GM19351 (cell line): ENCODE results near the gene CEP83.
"Not testable (repeated sequence)": the region's sequence is repeated elsewhere in the genome, so short reads cannot be mapped to it uniquely, and the experiment has no call there.

Experiments
- ATAC-seq: cut with Tn5 transposase; IDR thresholded peaks from one replicate; pipeline ENCODE4 v1.9.1; 2021; ENCODE audit warnings: mild to moderate bottlenecking, moderate library complexity; ENCODE audit not compliant: unreplicated experiment

CEP83 gene

GRCh38 chr12:94433744-94434143 lies 25.9 kb downstream of the CEP83 start:
- no peak for ATAC-seq

DNA sequence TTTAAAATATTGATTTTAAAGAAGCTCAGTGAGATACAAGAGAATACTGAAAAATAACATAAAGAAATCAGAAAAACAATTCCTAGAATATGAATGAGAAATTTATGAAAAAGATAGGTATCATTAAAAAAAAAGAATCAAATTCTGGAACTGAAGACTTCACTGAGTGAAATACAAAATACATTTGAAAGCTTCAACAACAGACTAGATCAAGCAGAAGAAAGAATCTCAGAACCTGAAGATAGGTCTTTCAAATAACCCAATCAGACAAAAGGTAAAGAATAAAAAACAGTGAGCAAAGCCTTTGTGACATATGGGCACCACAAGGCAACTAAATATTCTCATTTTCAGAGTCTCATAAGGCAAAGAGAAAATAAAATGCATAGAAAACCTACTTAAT lies 29.4 kb downstream of the CEP83 start:
- no peak for ATAC-seq

GRCh38 chr12:94429633-94430032 lies 30.0 kb downstream of the CEP83 start:
- ATAC-seq = no peak

DNA sequence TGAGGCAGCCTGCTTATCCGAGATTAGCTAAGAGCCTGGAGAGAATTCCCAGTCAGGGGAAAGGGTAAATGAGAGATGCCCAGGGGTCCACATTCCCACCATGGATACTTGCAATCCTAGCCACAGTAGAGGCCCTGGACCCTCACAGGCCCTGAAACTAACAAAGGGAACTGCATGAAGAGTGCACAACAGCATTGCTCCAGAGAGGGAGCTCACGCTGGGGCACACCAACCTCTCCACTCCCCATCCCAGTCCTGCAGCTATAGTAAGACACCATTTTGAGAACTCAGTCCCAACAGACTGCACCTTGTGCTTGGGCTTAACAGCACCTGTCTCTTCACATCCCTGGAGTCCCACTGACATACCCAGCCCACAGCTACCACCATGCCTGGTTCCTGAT lies 30.5 kb downstream of the CEP83 start:
- ATAC-seq = no peak

DNA sequence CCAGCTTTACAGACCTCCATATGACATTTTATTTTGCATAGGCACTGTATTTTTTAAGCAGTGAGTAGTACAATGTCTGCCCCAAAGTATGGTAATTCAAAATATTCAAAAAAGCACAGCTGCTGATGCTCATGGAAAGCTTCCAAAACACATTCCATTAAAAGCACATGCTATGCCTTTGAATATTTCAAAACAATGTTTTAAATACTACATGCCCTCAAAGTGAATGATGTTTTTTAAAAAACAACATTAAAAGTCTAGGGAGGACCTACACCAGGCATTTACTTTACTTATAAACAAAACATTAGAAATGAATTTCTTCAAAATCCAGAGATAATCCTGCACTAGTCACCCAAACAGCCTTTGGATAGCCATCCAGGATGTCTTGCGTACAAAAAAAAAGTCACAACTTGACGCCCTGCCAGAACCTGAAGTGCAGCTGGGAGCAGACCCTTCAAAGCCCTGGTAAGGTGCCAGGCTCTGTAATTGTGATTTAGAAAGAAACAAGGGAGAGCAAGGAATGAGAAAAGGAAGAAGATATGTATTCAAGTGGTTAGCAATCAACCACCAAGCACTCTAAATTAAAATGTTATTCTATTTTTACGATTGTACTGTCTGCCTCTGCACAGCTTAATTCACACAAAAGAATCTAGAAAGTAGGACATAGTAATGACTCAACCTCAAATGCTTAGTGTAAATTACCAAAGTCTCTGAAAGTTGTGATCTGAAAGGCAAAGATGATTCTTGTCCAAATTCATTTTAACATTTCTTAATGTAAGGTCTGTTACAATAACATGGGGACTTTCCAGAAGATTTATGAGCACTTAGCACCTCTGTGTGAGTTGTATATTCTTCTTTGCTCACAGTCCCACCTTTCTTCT lies 31.9 kb downstream of the CEP83 start:
- no peak for ATAC-seq

GRCh38 chr12:94426049-94426448 lies 33.6 kb downstream of the CEP83 start:
- no peak for ATAC-seq

DNA sequence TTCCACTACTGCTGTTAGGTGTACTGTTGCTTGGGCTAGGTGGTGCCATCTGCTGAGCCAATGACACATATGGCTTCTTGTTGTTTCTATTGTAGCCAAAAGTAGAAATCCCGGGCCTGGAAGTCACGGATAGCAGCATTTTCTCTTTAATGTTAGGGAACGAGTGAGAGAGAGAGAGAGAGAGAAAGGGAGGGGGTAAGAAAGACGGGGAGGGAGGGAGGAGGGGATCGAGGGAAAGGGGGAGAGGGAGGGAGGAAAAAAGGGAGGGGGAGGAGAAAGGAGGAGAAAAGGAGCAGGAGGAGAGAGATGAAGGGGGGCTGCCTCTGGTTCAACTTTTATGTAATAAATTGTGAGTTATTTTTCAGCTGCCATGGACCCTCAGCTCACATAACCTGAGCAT lies 34.8 kb downstream of the CEP83 start:
- ATAC-seq = not testable (repeated sequence)

DNA sequence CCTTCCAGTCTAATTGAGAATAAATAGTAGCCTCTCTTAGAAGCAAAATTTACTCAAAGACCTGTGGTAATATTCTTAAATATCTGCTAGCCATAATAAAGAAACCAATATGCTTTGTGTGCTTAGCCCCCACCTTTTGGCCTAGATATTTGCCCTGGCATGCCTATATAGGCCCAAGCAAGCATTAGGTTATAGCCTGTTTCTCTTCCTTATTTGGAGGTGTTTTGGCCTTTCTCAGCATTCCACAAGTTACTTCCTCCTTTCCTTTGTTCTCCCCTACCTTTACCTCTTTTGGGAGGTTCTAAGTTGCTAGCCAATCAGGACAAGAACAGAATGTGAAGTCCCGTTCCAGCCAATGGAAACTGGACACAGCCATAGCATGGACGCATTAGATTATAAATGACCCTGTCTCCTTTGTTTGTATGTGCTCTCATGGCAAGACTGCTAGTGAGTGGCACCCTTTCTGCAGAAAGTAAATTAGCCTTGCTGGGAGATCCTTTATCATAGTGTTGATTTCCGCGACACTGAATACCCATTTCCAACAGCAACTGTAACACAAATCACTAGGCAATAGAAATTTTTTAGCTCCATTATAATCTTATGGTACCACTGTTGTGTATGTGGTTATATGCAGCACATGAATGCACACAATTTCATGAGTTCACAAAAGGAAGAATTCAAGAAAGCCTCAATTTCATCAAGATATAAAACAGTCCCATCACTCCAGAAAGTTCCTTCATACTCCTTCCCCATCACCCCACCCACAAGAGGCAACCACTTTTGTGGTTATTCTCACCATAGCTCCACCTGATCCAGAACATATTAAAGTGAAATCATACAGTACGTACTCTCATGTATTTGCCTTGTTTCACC lies 37.6 kb downstream of the CEP83 start:
- ATAC-seq = no peak

GRCh38 chr12:94418517-94418916 lies 41.1 kb downstream of the CEP83 start:
- ATAC-seq = no peak

GRCh38 chr12:94416613-94417012 lies 43.1 kb downstream of the CEP83 start:
- ATAC-seq = no peak

- no peak for ATAC-seq
Measured at GRCh38 chr12:94415066-94415465, 44.6 kb downstream of the CEP83 start.

GRCh38 chr12:94405413-94406116 lies 54.1 kb downstream of the CEP83 start:
- ATAC-seq = peak; percentile 85

- no peak for ATAC-seq
Measured at GRCh38 chr12:94404854-94405253, 54.8 kb downstream of the CEP83 start.

DNA sequence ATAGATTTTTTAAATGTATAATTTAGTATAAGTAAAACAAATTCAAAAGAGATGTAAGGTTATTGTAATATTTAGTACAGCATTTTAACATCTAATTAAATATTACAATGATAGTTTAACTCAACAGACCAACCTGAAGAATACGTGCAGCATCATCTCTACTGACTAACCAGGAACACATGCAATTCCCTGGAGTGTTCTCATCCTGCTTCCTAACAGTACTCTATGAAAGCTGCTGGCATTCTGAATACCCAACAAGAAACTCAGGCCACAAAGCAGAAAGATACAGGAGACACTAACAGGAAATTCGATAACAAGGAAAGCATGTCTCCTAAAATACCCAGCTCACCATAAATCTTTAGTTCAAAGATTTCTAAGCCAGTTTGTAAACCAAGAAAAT lies 58.3 kb downstream of the CEP83 start:
- no peak for ATAC-seq

DNA sequence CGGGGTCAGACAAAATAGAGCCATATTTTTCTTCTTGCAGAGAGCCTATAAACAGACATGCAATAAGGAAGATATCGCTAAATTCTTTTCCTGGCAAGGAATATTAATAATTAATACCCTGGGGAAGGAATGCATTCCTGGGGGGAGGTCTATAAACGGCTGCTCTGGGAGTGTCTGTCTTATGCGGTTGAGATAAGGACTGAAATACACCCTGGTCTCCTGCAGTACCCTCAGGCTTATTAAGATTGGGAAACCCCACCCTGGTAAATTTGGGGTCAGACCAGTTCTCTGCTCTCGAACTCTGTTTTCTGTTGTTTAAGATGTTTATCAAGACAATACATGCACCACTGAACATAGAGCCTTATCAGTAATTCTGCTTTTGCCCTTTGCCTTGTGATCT lies 61.0 kb downstream of the CEP83 start:
- ATAC-seq = not testable (repeated sequence)

GRCh38 chr12:94397401-94397800 lies 62.3 kb downstream of the CEP83 start:
- ATAC-seq = no peak

GRCh38 chr12:94396014-94396413 lies 63.7 kb downstream of the CEP83 start:
- not testable (repeated sequence) for ATAC-seq

DNA sequence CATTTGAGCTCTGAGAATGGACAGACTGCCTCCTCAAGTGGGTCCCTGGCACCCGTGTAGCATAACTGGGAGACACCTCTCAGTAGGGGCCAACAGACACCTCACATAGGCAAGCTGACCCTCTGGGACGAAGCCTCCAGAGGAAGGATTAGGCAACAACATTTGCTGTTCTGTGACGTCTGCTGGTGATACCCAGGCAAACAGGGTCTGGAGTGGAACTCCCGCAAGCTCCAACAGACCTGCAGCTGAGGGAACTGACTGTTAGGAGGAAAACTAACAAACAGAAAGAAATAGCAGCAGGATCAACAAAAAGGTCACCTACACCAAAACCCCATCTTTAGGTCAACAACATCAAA lies 69.6 kb downstream of the CEP83 start:
- ATAC-seq = no peak

DNA sequence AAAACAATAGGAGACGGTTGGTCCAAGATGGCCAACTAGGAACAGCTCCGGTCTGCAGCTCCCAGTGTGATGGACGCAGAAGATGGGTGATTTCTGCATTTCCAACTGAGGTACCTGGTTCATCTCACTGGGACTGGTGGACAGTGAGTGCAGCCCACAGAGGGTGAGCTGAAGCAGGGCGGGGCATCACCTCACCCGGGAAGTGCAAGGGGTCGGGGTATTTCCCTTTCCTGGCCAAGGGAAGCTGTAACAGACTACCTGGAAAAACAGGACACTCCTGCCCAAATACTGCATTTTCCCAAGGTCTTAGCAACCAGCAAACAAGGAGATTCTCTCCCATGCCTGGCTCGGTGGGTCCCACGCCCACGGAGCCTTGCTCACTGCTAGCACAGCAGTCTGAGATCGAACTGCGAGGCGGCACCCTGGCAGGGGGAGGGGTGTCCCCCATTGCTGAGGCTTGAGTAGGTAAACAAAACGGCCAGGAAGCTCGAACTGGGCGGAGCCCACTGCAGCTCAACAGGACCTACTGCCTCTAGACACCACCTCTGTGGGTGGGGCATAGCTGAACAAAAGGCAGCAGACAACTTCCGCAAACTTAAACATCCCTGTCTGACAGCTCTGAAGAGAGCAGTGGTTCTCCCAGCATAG lies 70.1 kb downstream of the CEP83 start:
- ATAC-seq = not testable (repeated sequence)

- ATAC-seq = no peak
Measured at GRCh38 chr12:94386422-94386821, 73.2 kb downstream of the CEP83 start.

GRCh38 chr12:94384030-94384429 lies 75.6 kb downstream of the CEP83 start:
- no peak for ATAC-seq
